GM13977 (cell line): Measurements from ENCODE around the gene LSAMP.

Experiments used
- DNase-seq: peaks from one replicate; pipeline ENCODE4 v3.0.0; 2012; ENCODE audit warnings: low spot score
- CTCF ChIP-seq: IDR thresholded peaks from 2 replicates; pipeline ENCODE4 v1.5.1; 2012; ENCODE audit warnings: mild to moderate bottlenecking, control low read depth; ENCODE audit not compliant: insufficient read depth; ENCODE audit errors: extremely low read depth, missing control alignments
- in situ Hi-C: fragments of 300-500 bp; cut with MboI; formaldehyde crosslinking; loops from one replicate; pipeline ENCODE4 v1.12.0; 2022; ENCODE audit warnings: low sequenced_read_pairs, low pct_unique_long_range_greater_than_20kb, mixed read lengths, inconsistent platforms; ENCODE audit not compliant: unreplicated experiment

LSAMP gene

GRCh38 chr3:116045314-116045713, 400.0 kb downstream of the LSAMP start:
- no peak for DNase-seq
- TF ChIP-seq CTCF, result no peak
- in situ Hi-C loops, result no loop called here

- TF ChIP-seq CTCF, result no peak
- no peak for DNase-seq
- in situ Hi-C loops, result no loop called here
Measured at GRCh38 chr3:116040152-116040551, 405.1 kb downstream of the LSAMP start.

- in situ Hi-C loops, result no loop called here
- DNase-seq, result no peak
- TF ChIP-seq CTCF, result no peak
Measured at GRCh38 chr3:116039651-116039985, 405.7 kb downstream of the LSAMP start.

- in situ Hi-C loops, result no loop called here
- no peak for DNase-seq
- no peak for TF ChIP-seq CTCF
Measured at GRCh38 chr3:116038968-116039650, 406.2 kb downstream of the LSAMP start.

GRCh38 chr3:116037954-116038911, 407.1 kb downstream of the LSAMP start:
- in situ Hi-C loops, result no loop called here
- no peak for TF ChIP-seq CTCF
- peak; percentile 48 for DNase-seq

GRCh38 chr3:116035429-116035828, 409.9 kb downstream of the LSAMP start:
- no peak for DNase-seq
- no peak for TF ChIP-seq CTCF
- in situ Hi-C loops, result no loop called here
